Suprapubic skin (tissue), 4 donors: ENCODE measurements around the gene CREB5. TPM values are rescaled to one million over a fixed set of nuclear protein-coding genes. Genes with fewer than 3 reads are reported as not detected.

ENCODE experiments used
- DNase-seq, 2 donors: peaks; one replicate each; pipeline ENCODE4 v3.0.0-alpha.2; 2019; ENCODE audit warnings: low spot score in 2 of 2
- H3K27ac ChIP-seq: fragments of 200-600 bp; sonication (generic); one replicate; pipeline ENCODE4 v1.5.1; 2019
- H3K27me3 ChIP-seq: fragments of 200-600 bp; sonication (generic); one replicate; pipeline ENCODE4 v1.5.1; 2019
- H3K36me3 ChIP-seq: fragments of 200-600 bp; sonication (generic); one replicate; pipeline ENCODE4 v1.5.1; 2019
- H3K4me1 ChIP-seq: fragments of 200-600 bp; sonication (generic); one replicate; pipeline ENCODE4 v1.5.1; 2019
- H3K4me3 ChIP-seq: fragments of 200-600 bp; sonication (generic); one replicate; pipeline ENCODE4 v1.5.1; 2019; ENCODE audit warnings: mild to moderate bottlenecking
- H3K9me3 ChIP-seq: fragments of 200-600 bp; sonication (generic); one replicate; pipeline ENCODE4 v1.5.1; 2019
- CTCF ChIP-seq, 2 donors: fragments of 200-600 bp in 1 of 2; fragments of 450-650 bp in 1 of 2; sonication (generic) in 1 of 2; IDR thresholded peaks; one replicate each; pipeline ENCODE4 v1.5.1; 2016 to 2019; ENCODE audit warnings: antibody characterized with exemption in 2 of 2, mild to moderate bottlenecking in 1 of 2, moderate library complexity in 1 of 2
- EP300 ChIP-seq: sonication (generic); formaldehyde crosslinking; IDR thresholded peaks from one replicate; pipeline ENCODE4 v1.6.1; 2017; ENCODE audit warnings: antibody characterized with exemption
- POLR2A ChIP-seq, 2 donors: fragments of 450-650 bp; IDR thresholded peaks; one replicate each; pipeline ENCODE4 v1.6.1; 2017; ENCODE audit warnings: antibody characterized with exemption in 2 of 2, mild to moderate bottlenecking in 2 of 2, moderate library complexity in 2 of 2
- POLR2AphosphoS5 ChIP-seq, 3 donors: sonication (generic); formaldehyde crosslinking; IDR thresholded peaks; one replicate each; pipeline ENCODE4 v1.6.1; 2017; ENCODE audit warnings: antibody characterized with exemption in 3 of 3
- WGBS: methylation state at CpG from one replicate; pipeline ENCODE4 v1.1.5; 2018; 5-methylcytosine and 5-hydroxymethylcytosine counted together
- total RNA-seq, 4 donors: library from RNA; depleted of rRNA; stranded (reverse); fragments of >200 nt; gene quantifications; one replicate each; pipeline ENCODE4 v1.1.0, GENCODE V29; 2016

Gene CREB5
- total RNA-seq, 4 donors from 2014 or later, result 6.2 to 12.1 (median 10.0) TPM

GRCh38 chr7:28861825-28862224 lies 449.5 kb downstream of the CREB5 start:
- no peak for DNase-seq
- Histone ChIP-seq H3K4me3 (no peak overlapping the region), H3K27me3 (peaks cover 7% of the 10 kb centered on the region), H3K36me3 (no peaks in the 10 kb centered on the region), H3K9me3 (no peaks in the 10 kb centered on the region), H3K27ac (no peak overlapping the region), H3K4me1 (no peaks in the 10 kb centered on the region)
- 90% methylated on average over 4 of the region's 4 CpGs for WGBS
- TF ChIP-seq EP300 (no peak), POLR2A (IDR thresholded peaks at IDR 0.05) (no peak), CTCF (IDR thresholded peaks at IDR 0.05) (no peak), POLR2AphosphoS5 (IDR thresholded peaks at IDR 0.05) (no peak)

GRCh38 chr7:28862595-28863272 lies 450.4 kb downstream of the CREB5 start:
- Histone ChIP-seq H3K9me3 (no peaks in the 10 kb centered on the region), H3K4me1 (no peaks in the 10 kb centered on the region), H3K27ac (no peak overlapping the region), H3K36me3 (no peaks in the 10 kb centered on the region), H3K27me3 (peaks cover 9% of the 10 kb centered on the region), H3K4me3 (no peak overlapping the region)
- no peak for DNase-seq
- TF ChIP-seq EP300 (no peak), POLR2A (IDR thresholded peaks at IDR 0.05) (no peak), CTCF (IDR thresholded peaks at IDR 0.05) (no peak), POLR2AphosphoS5 (IDR thresholded peaks at IDR 0.05) (no peak)
- WGBS, result 76% methylated on average over 9 of the region's 9 CpGs

GRCh38 chr7:28865601-28866144 lies 453.4 kb downstream of the CREB5 start:
- no peaks in the 10 kb centered on the region for H3K36me3 ChIP-seq
- 60% methylated on average over 6 of the region's 6 CpGs for WGBS
- peaks cover 10% of the 10 kb centered on the region for H3K27me3 ChIP-seq
- H3K9me3 ChIP-seq, result no peaks in the 10 kb centered on the region
- no peak overlapping the region for H3K27ac ChIP-seq
- no peak overlapping the region for H3K4me3 ChIP-seq
- no peaks in the 10 kb centered on the region for H3K4me1 ChIP-seq
- DNase-seq, result no peak
- TF ChIP-seq CTCF (IDR thresholded peaks at IDR 0.05) (no peak), POLR2A (IDR thresholded peaks at IDR 0.05) (no peak), POLR2AphosphoS5 (IDR thresholded peaks at IDR 0.05) (no peak), EP300 (no peak)

GRCh38 chr7:28868712-28869111 lies 456.4 kb downstream of the CREB5 start:
- Histone ChIP-seq H3K9me3 (no peaks in the 10 kb centered on the region), H3K36me3 (no peaks in the 10 kb centered on the region), H3K27ac (no peak overlapping the region), H3K4me3 (no peak overlapping the region), H3K4me1 (no peaks in the 10 kb centered on the region), H3K27me3 (peaks cover 10% of the 10 kb centered on the region)
- TF ChIP-seq POLR2AphosphoS5 (IDR thresholded peaks at IDR 0.05), result no peak
- no peak for TF ChIP-seq CTCF (IDR thresholded peaks at IDR 0.05)
- TF ChIP-seq EP300, result no peak
- no peak for TF ChIP-seq POLR2A (IDR thresholded peaks at IDR 0.05)
- 85% methylated on average over 2 of the region's 2 CpGs for WGBS
- no peak for DNase-seq

- Histone ChIP-seq H3K36me3 (no peaks in the 10 kb centered on the region), H3K9me3 (no peaks in the 10 kb centered on the region), H3K27ac (no peak overlapping the region), H3K4me3 (no peak overlapping the region), H3K4me1 (no peaks in the 10 kb centered on the region), H3K27me3 (peaks cover 10% of the 10 kb centered on the region)
- no peak for TF ChIP-seq EP300
- no peak for TF ChIP-seq POLR2AphosphoS5 (IDR thresholded peaks at IDR 0.05)
- no peak for TF ChIP-seq CTCF (IDR thresholded peaks at IDR 0.05)
- TF ChIP-seq POLR2A (IDR thresholded peaks at IDR 0.05), result no peak
- WGBS, result 90% methylated on average over 2 of the region's 2 CpGs
- DNase-seq, result no peak
Observed at GRCh38 chr7:28871077-28871476, 458.8 kb downstream of the CREB5 start.
